ENCODE results near the gene SLC8A3.

Gene SLC8A3

DNA sequence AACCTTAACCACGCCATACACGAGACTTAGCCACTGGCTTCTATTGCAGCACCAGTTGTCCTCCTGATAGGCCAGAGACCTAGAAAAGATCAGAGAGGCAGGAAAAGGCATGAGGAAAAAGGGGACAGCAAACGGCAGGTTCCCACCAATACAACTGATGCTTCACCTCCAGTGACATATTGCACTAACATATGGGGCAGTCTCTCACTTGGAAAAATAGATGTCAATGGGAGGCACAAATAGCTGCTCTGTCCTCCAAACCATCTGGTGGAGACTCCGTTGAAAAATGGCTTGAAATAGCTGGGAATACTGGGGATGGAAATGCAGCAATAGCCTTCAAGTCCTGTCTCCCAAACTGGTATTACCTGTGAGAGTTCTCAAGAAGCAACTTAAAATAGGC lies 20.3 kb downstream of the SLC8A3 start:
- no peak overlapping the region for H2BK15ac ChIP-seq (ENCODE audit: low read depth, poor library complexity, severe bottlenecking)
- 92% methylated on average over 4 of the region's 4 CpGs for WGBS

DNA sequence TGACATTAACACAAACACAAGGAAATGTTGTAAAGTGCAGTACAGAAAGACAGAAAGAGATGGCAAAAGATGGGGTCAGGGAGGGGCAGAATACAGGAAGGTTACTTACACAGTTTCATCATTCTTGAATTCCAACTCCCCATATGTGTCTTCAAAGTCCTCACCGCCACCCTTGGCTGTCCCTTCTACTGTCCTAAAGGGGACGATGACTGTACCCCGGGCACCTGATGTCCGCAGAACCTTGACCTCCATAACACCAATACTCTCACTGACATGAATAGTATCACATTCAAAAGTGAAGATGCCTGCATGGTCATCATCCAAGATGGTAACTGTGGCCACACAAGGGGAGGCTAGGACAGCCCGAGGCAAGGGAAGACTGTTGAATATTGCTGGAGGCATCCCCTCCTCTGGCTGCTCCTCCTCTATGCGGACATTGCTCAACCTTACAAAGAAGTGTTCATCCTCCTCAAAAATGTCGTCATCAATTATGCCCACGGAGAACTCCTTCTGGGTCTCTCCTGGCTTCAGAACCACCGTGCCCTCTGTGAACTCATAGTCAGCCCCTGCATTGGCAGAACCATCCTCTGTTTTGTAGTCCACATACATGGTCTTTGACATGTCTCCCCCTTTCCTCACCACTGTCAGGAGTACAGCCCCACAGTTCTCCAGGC lies 22.1 kb downstream of the SLC8A3 start:
- Histone ChIP-seq H3K4ac (ENCODE audit: low read depth in 1 of 2, low read length in 2 of 2) (no peak overlapping the region), H2BK5ac (ENCODE audit: low read depth, low read length, poor library complexity, severe bottlenecking) (no peak overlapping the region), H3K4me1 (ENCODE audit: control insufficient read depth, insufficient read depth, low read depth, low read length) (no peaks in the 10 kb centered on the region), H3K9me3 (ENCODE audit: control insufficient read depth, low read length) (peaks cover 9% of the 10 kb centered on the region), H3K36me3 (ENCODE audit: control insufficient read depth in 1 of 2, insufficient read depth in 2 of 2, low read depth in 1 of 2, low read length in 2 of 2) (no peaks in the 10 kb centered on the region), H2BK15ac (ENCODE audit: low read depth, poor library complexity, severe bottlenecking) (no peak overlapping the region), H3K79me1 (replicated peaks; ENCODE audit: low read length, poor library complexity, severe bottlenecking) (no peaks in the 10 kb centered on the region), H4K91ac (ENCODE audit: low read length) (no peak overlapping the region), H3K4me3 (ENCODE audit: insufficient read depth in 1 of 2, low read depth in 1 of 2, low read length in 2 of 2) (no peak overlapping the region), H3K27me3 (ENCODE audit: control insufficient read depth in 1 of 2, insufficient read depth in 1 of 2, low read length in 2 of 2) (no peaks in the 10 kb centered on the region), H3K27ac (ENCODE audit: low read length, poor library complexity, severe bottlenecking) (no peak overlapping the region), H3K9ac (ENCODE audit: low read length) (no peak overlapping the region), H3K18ac (ENCODE audit: low read depth in 1 of 2, low read length in 2 of 2) (no peak overlapping the region), H2AK5ac (ENCODE audit: low read length, severe bottlenecking) (no peak overlapping the region), H3K4me2 (ENCODE audit: low read length, poor library complexity, severe bottlenecking) (no peak overlapping the region), H4K8ac (ENCODE audit: low read length) (no peak overlapping the region), H3K23ac (ENCODE audit: low read length in 2 of 2) (no peak overlapping the region), H2BK120ac (ENCODE audit: low read depth, low read length) (no peak overlapping the region), H3K14ac (ENCODE audit: low read length in 2 of 2) (no peak overlapping the region), H2BK12ac (ENCODE audit: low read length in 2 of 2) (no peak overlapping the region), H2AFZ (ENCODE audit: low read depth, low read length) (no peak overlapping the region)
- 90% methylated on average over 9 of the region's 9 CpGs for WGBS
- DNase-seq: no peak

More for the DNA sequence above, 20.3 kb downstream of the SLC8A3 start:
- Histone ChIP-seq H3K27ac (ENCODE audit: low read length, poor library complexity, severe bottlenecking) (no peak overlapping the region), H3K23ac (ENCODE audit: low read length in 2 of 2) (no peak overlapping the region), H2BK5ac (ENCODE audit: low read depth, low read length, poor library complexity, severe bottlenecking) (no peak overlapping the region), H3K36me3 (ENCODE audit: control insufficient read depth in 1 of 2, insufficient read depth in 2 of 2, low read depth in 1 of 2, low read length in 2 of 2) (no peaks in the 10 kb centered on the region), H3K27me3 (ENCODE audit: control insufficient read depth in 1 of 2, insufficient read depth in 1 of 2, low read length in 2 of 2) (no peaks in the 10 kb centered on the region), H3K14ac (ENCODE audit: low read length in 2 of 2) (no peak overlapping the region), H3K4ac (ENCODE audit: low read depth in 1 of 2, low read length in 2 of 2) (no peak overlapping the region), H2BK12ac (ENCODE audit: low read length in 2 of 2) (no peak overlapping the region), H3K18ac (ENCODE audit: low read depth in 1 of 2, low read length in 2 of 2) (no peak overlapping the region), H3K9me3 (ENCODE audit: control insufficient read depth, low read length) (peaks cover 9% of the 10 kb centered on the region), H3K4me3 (ENCODE audit: insufficient read depth in 1 of 2, low read depth in 1 of 2, low read length in 2 of 2) (no peak overlapping the region), H4K91ac (ENCODE audit: low read length) (no peak overlapping the region), H3K9ac (ENCODE audit: low read length) (no peak overlapping the region), H2AK5ac (ENCODE audit: low read length, severe bottlenecking) (no peak overlapping the region), H2AFZ (ENCODE audit: low read depth, low read length) (no peak overlapping the region), H4K8ac (ENCODE audit: low read length) (no peak overlapping the region), H3K79me1 (replicated peaks; ENCODE audit: low read length, poor library complexity, severe bottlenecking) (no peaks in the 10 kb centered on the region), H3K4me1 (ENCODE audit: control insufficient read depth, insufficient read depth, low read depth, low read length) (no peaks in the 10 kb centered on the region), H3K4me2 (ENCODE audit: low read length, poor library complexity, severe bottlenecking) (no peak overlapping the region), H2BK120ac (ENCODE audit: low read depth, low read length) (no peak overlapping the region)
- no peak for DNase-seq

DNA sequence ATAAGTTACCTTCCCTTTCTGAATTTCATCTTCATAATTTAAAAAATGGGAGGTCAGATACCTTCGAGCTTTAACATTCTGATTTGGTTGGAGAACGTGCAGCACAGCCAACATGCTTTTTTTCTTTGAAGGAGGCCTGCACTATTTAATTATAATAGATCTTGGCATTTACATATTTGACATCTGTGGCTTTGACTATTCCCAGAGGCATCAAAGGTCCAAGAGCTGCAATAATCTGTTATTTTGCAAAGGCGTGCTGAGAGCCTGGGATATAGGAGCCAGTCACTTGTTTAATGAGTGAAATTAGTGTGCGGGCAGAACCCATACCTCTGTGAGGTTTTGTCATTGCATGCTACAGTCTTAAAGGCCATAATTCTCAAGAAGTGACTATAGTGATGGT lies 26.4 kb downstream of the SLC8A3 start:
- Histone ChIP-seq H3K9me3 (ENCODE audit: control insufficient read depth, low read length) (peaks cover 4% of the 10 kb centered on the region), H2AFZ (ENCODE audit: low read depth, low read length) (no peak overlapping the region), H3K4me3 (ENCODE audit: insufficient read depth in 1 of 2, low read depth in 1 of 2, low read length in 2 of 2) (no peak overlapping the region), H3K4ac (ENCODE audit: low read depth in 1 of 2, low read length in 2 of 2) (no peak overlapping the region), H2BK5ac (ENCODE audit: low read depth, low read length, poor library complexity, severe bottlenecking) (no peak overlapping the region), H2BK120ac (ENCODE audit: low read depth, low read length) (no peak overlapping the region), H2BK15ac (ENCODE audit: low read depth, poor library complexity, severe bottlenecking) (no peak overlapping the region), H4K8ac (ENCODE audit: low read length) (no peak overlapping the region), H3K27me3 (ENCODE audit: control insufficient read depth in 1 of 2, insufficient read depth in 1 of 2, low read length in 2 of 2) (no peaks in the 10 kb centered on the region), H3K9ac (ENCODE audit: low read length) (no peak overlapping the region), H3K4me2 (ENCODE audit: low read length, poor library complexity, severe bottlenecking) (no peak overlapping the region), H2BK12ac (ENCODE audit: low read length in 2 of 2) (no peak overlapping the region), H3K18ac (ENCODE audit: low read depth in 1 of 2, low read length in 2 of 2) (no peak overlapping the region), H3K4me1 (ENCODE audit: control insufficient read depth, insufficient read depth, low read depth, low read length) (no peaks in the 10 kb centered on the region), H3K36me3 (ENCODE audit: control insufficient read depth in 1 of 2, insufficient read depth in 2 of 2, low read depth in 1 of 2, low read length in 2 of 2) (no peaks in the 10 kb centered on the region), H3K79me1 (replicated peaks; ENCODE audit: low read length, poor library complexity, severe bottlenecking) (no peaks in the 10 kb centered on the region), H3K27ac (ENCODE audit: low read length, poor library complexity, severe bottlenecking) (no peak overlapping the region), H3K23ac (ENCODE audit: low read length in 2 of 2) (no peak overlapping the region), H2AK5ac (ENCODE audit: low read length, severe bottlenecking) (no peak overlapping the region), H4K91ac (ENCODE audit: low read length) (no peak overlapping the region), H3K14ac (ENCODE audit: low read length in 2 of 2) (no peak overlapping the region)
- DNase-seq: no peak
- 71% methylated on average over 2 of the region's 4 CpGs for WGBS

- Histone ChIP-seq H3K4me2 (ENCODE audit: low read length, poor library complexity, severe bottlenecking) (no peak overlapping the region), H4K8ac (ENCODE audit: low read length) (no peak overlapping the region), H3K27ac (ENCODE audit: low read length, poor library complexity, severe bottlenecking) (no peak overlapping the region), H2BK12ac (ENCODE audit: low read length in 2 of 2) (no peak overlapping the region), H2BK5ac (ENCODE audit: low read depth, low read length, poor library complexity, severe bottlenecking) (no peak overlapping the region), H3K23ac (ENCODE audit: low read length in 2 of 2) (no peak overlapping the region), H3K36me3 (ENCODE audit: control insufficient read depth in 1 of 2, insufficient read depth in 2 of 2, low read depth in 1 of 2, low read length in 2 of 2) (no peaks in the 10 kb centered on the region), H3K4ac (ENCODE audit: low read depth in 1 of 2, low read length in 2 of 2) (no peak overlapping the region), H3K27me3 (ENCODE audit: control insufficient read depth in 1 of 2, insufficient read depth in 1 of 2, low read length in 2 of 2) (peaks cover 0 to 17% of the 10 kb centered on the region in 2 experiments), H2BK15ac (ENCODE audit: low read depth, poor library complexity, severe bottlenecking) (no peak overlapping the region), H2AFZ (ENCODE audit: low read depth, low read length) (no peak overlapping the region), H3K9me3 (ENCODE audit: control insufficient read depth, low read length) (no peaks in the 10 kb centered on the region), H3K18ac (ENCODE audit: low read depth in 1 of 2, low read length in 2 of 2) (no peak overlapping the region), H2AK5ac (ENCODE audit: low read length, severe bottlenecking) (no peak overlapping the region), H3K4me1 (ENCODE audit: control insufficient read depth, insufficient read depth, low read depth, low read length) (no peaks in the 10 kb centered on the region), H3K4me3 (ENCODE audit: insufficient read depth in 1 of 2, low read depth in 1 of 2, low read length in 2 of 2) (no peak overlapping the region), H3K79me1 (replicated peaks; ENCODE audit: low read length, poor library complexity, severe bottlenecking) (no peaks in the 10 kb centered on the region), H3K14ac (ENCODE audit: low read length in 2 of 2) (no peak overlapping the region), H3K9ac (ENCODE audit: low read length) (no peak overlapping the region), H2BK120ac (ENCODE audit: low read depth, low read length) (no peak overlapping the region), H4K91ac (ENCODE audit: low read length) (no peak overlapping the region)
- no peak for DNase-seq
- WGBS: 73% methylated on average over 3 of the region's 3 CpGs
These were observed 32.2 kb downstream of the SLC8A3 start for GRCh38 chr14:70156592-70156991.
